HG03439 (cell line): ENCODE data around the gene FBXL13.
"Not testable (repeated sequence)": the region's sequence is repeated elsewhere in the genome, so short reads cannot be mapped to it uniquely, and the experiment has no call there.

ENCODE experiments used
- ATAC-seq: cut with Tn5 transposase; IDR thresholded peaks from one replicate; pipeline ENCODE4 v1.9.1; 2021; ENCODE audit warnings: mild to moderate bottlenecking, moderate library complexity; ENCODE audit not compliant: unreplicated experiment

FBXL13 gene

GRCh38 chr7:102903576-102903975 lies 171.0 kb downstream of the FBXL13 start:
- ATAC-seq: not testable (repeated sequence)

- ATAC-seq: not testable (repeated sequence)
Measured at GRCh38 chr7:102902052-102902451, 172.5 kb downstream of the FBXL13 start.

GRCh38 chr7:102898532-102898859 lies 176.1 kb downstream of the FBXL13 start:
- no peak for ATAC-seq

GRCh38 chr7:102897856-102898531 lies 176.6 kb downstream of the FBXL13 start:
- no peak for ATAC-seq

- no peak for ATAC-seq
Measured at GRCh38 chr7:102897211-102897631, 177.4 kb downstream of the FBXL13 start.

GRCh38 chr7:102896585-102896984 lies 178.0 kb downstream of the FBXL13 start:
- no peak for ATAC-seq

GRCh38 chr7:102895602-102896001 lies 179.0 kb downstream of the FBXL13 start:
- no peak for ATAC-seq

- ATAC-seq: no peak
Measured at GRCh38 chr7:102892631-102893278, 181.8 kb downstream of the FBXL13 start.

GRCh38 chr7:102891693-102892261 lies 182.8 kb downstream of the FBXL13 start:
- ATAC-seq: no peak

- ATAC-seq: no peak
Measured at GRCh38 chr7:102890971-102891692, 183.5 kb downstream of the FBXL13 start.

GRCh38 chr7:102890292-102890970 lies 184.2 kb downstream of the FBXL13 start:
- no peak for ATAC-seq

- ATAC-seq: no peak
Measured at GRCh38 chr7:102889851-102890250, 184.7 kb downstream of the FBXL13 start.

GRCh38 chr7:102888561-102889233 lies 185.9 kb downstream of the FBXL13 start:
- no peak for ATAC-seq

GRCh38 chr7:102883098-102883860 lies 191.3 kb downstream of the FBXL13 start:
- no peak for ATAC-seq

- no peak for ATAC-seq
Measured at GRCh38 chr7:102875700-102876295, 198.8 kb downstream of the FBXL13 start.

GRCh38 chr7:102874966-102875365 lies 199.6 kb downstream of the FBXL13 start:
- no peak for ATAC-seq

- peak; percentile 97 for ATAC-seq
Measured at GRCh38 chr7:102874166-102874829, 200.3 kb downstream of the FBXL13 start.

GRCh38 chr7:102873470-102874165 lies 201.0 kb downstream of the FBXL13 start:
- peak; percentile 35 for ATAC-seq
